Stimulated activated effector memory CD8-positive, alpha-beta T cell treated with anti-CD3 and anti-CD28 coated beads, Interleukin-12 subunit alpha, Interleukin-12 subunit beta, amount 100 ng/mL, for 72 hours (primary cell): ENCODE results near the gene TIMELESS.
"Not testable (repeated sequence)": the region's sequence is repeated elsewhere in the genome, so short reads cannot be mapped to it uniquely, and the experiment has no call there.

Source experiments
- ATAC-seq: fragments of 150-1000 bp; cut with Tn5 transposase; 2 replicates; pipeline ENCODE4 v1.10.0; 2021
- DNase-seq, 2 donors: peaks; one replicate each; pipeline ENCODE4 v3.0.0; 2021 to 2022; ENCODE audit warnings: low spot score in 2 of 2
- H3K27ac Mint-ChIP-seq: one replicate; pipeline ENCODE4 v1.8.0; 2022; ENCODE audit warnings: mild to moderate bottlenecking, mixed read lengths
- H3K36me3 Mint-ChIP-seq: one replicate; pipeline ENCODE4 v1.8.0; 2022; ENCODE audit warnings: mild to moderate bottlenecking, mixed read lengths
- H3K4me1 Mint-ChIP-seq: one replicate; pipeline ENCODE4 v1.8.0; 2022; ENCODE audit warnings: mixed read lengths
- H3K4me3 Mint-ChIP-seq: one replicate; pipeline ENCODE4 v1.8.0; 2022; ENCODE audit warnings: mild to moderate bottlenecking, mixed read lengths
- H3K9me3 Mint-ChIP-seq: one replicate; pipeline ENCODE4 v1.8.0; 2022; ENCODE audit warnings: mixed read lengths

Gene TIMELESS, protein sequence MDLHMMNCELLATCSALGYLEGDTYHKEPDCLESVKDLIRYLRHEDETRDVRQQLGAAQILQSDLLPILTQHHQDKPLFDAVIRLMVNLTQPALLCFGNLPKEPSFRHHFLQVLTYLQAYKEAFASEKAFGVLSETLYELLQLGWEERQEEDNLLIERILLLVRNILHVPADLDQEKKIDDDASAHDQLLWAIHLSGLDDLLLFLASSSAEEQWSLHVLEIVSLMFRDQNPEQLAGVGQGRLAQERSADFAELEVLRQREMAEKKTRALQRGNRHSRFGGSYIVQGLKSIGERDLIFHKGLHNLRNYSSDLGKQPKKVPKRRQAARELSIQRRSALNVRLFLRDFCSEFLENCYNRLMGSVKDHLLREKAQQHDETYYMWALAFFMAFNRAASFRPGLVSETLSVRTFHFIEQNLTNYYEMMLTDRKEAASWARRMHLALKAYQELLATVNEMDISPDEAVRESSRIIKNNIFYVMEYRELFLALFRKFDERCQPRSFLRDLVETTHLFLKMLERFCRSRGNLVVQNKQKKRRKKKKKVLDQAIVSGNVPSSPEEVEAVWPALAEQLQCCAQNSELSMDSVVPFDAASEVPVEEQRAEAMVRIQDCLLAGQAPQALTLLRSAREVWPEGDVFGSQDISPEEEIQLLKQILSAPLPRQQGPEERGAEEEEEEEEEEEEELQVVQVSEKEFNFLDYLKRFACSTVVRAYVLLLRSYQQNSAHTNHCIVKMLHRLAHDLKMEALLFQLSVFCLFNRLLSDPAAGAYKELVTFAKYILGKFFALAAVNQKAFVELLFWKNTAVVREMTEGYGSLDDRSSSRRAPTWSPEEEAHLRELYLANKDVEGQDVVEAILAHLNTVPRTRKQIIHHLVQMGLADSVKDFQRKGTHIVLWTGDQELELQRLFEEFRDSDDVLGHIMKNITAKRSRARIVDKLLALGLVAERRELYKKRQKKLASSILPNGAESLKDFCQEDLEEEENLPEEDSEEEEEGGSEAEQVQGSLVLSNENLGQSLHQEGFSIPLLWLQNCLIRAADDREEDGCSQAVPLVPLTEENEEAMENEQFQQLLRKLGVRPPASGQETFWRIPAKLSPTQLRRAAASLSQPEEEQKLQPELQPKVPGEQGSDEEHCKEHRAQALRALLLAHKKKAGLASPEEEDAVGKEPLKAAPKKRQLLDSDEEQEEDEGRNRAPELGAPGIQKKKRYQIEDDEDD

DNA sequence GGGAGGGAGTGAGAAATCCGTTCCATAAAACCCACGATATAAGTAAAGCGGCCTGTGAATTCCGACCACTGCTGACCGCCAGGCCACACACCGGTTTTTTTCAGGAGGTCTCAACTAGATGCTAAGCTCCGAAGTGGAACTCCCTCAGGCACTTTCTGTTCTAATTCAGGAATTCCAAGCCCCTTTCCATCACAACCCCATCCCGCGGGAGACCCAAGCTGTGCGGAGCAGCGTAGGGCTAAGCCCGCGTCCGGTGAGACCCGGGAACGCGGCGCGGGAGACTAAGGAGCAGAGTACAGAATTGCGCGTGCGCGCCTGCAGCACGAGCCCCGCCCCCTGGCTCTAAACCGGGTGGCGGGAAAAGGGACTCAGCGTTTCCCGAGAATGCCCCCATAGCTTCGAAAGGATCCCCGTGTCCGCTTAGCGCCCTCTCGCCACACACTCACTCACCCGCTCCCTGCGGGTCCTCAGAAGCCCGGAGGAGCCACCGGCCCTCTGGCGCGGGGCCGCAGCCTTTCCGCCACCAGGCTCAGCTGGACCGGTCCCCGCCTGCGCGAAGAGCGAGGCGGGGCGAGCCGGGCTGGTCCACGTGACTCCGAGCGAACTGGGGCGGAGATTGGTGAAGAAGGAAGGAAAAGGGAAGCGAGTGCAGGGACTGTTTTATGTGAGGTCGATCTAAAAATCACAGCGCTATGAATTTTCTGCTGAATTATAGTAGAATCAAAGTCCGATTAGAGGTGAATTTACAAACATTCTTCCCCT is at the start of gene TIMELESS:
TIMELESS (minus strand) TSS at position 567 of the 762 bp plus-strand sequence. CDS start 15,256 bp downstream, outside the sequence.
- peaks cover 11% of the 10 kb centered on the region for H3K36me3 Mint-ChIP-seq
- H3K4me1 Mint-ChIP-seq = peaks cover 34% of the 10 kb centered on the region
- peak within 1 kb of the TSS; percentile 96 for H3K27ac Mint-ChIP-seq
- H3K9me3 Mint-ChIP-seq = no peaks in the 10 kb centered on the region
- peak; percentile 84 to 95 for DNase-seq
- ATAC-seq = peak; percentile 98
- H3K4me3 Mint-ChIP-seq = peak within 1 kb of the TSS; percentile 86

DNA sequence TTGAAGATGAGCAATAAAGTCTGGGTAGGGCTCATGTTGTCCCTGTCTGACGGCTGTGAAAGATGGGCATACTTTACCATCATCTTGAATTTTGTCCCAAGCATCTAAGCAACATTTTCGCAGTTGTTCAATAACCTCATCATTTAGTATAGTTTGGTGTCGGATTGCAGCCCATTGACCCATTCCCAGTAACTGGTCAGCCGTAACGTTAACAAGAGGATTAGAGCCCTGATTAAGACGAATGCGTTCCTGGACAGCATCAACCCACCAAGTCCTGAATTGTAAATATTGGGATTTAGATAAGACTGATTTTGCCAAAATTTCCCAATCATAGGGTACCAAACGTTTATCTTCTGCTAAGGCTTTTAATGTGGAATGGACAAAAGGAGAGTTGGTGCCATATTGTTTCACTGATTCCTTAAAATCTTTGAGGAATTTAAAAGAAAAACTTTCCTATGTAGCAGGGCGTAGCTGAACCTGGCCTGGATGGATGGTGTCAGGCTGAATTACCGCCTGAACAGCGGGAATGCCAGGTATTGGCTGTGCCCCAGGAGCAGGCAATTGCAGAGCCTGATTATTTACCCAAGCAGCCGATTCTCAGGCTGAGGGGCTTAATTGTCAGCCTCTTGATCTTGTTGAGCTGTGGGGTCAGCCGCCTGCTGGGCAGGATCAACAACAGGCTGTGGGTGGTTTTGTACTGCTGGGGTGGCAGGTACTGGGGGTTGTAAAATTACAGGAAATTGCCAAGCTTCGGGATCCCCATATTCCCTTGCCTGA is 49.1 kb upstream of the TIMELESS start:
- H3K9me3 Mint-ChIP-seq, ATAC-seq, DNase-seq, H3K4me3 Mint-ChIP-seq, H3K4me1 Mint-ChIP-seq, H3K27ac Mint-ChIP-seq, H3K36me3 Mint-ChIP-seq: not testable (repeated sequence)

DNA sequence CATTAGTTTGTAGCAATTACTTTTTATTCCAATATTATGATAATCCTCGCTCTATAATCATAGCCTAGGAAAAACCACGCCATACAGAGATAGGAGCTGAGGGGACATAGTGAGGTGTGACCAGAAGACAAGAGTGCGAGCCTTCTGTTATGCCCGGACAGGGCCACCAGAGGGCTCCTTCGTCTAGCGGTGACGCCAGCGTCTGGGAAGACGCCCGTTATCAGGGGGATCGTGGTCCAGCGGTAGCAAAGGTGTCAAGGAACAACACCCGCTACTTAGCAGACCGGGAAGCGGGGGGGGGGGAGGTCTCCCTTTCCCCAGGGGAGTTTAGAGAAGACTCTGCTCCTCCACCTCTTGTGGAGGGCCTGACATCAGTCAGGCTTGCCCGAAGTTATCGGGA is 47.5 kb upstream of the TIMELESS start:
- H3K4me1 Mint-ChIP-seq, H3K36me3 Mint-ChIP-seq, H3K9me3 Mint-ChIP-seq, ATAC-seq, H3K27ac Mint-ChIP-seq: not testable (repeated sequence)
- peak; percentile 28 to 82 for DNase-seq
- peak overlapping the region; percentile 13 for H3K4me3 Mint-ChIP-seq

DNA sequence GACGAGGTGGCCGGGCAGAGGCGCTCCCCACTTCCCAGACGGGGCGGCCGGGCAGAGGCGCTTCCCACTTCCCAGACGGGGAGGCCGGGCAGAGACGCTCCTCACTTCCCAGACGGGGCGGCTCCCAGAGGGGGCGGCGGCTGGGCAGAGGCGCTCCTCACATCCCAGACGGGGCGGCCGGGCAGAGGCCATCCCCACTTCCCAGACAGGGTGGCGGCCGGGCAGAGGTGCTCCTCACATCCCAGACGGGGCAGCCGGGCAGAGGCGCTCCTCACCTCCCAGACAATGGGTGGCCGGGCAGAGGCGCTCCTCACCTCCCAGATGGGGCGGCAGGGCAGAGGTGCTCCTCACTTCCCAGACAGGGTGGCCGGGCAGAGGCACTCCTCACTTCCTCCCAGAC is 45.3 kb upstream of the TIMELESS start:
- DNase-seq, H3K27ac Mint-ChIP-seq, H3K4me3 Mint-ChIP-seq, H3K9me3 Mint-ChIP-seq, H3K36me3 Mint-ChIP-seq, H3K4me1 Mint-ChIP-seq, ATAC-seq: not testable (repeated sequence)

DNA sequence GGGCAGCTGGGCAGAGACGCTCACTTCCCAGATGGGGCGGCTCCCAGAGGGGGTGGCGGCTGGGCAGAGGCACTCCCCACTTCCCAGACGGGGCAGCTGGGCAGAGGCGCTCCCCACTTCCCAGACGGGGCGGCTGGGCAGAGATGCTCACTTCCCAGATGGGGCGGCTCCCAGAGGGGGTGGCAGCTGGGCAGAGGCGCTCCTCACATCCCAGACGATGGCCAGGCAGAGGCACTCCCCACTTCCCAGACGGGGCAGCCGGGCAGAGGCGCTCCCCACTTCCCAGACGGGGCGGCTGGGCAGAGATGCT is 44.8 kb upstream of the TIMELESS start:
- H3K27ac Mint-ChIP-seq, H3K4me3 Mint-ChIP-seq, H3K36me3 Mint-ChIP-seq, H3K4me1 Mint-ChIP-seq, ATAC-seq, H3K9me3 Mint-ChIP-seq, DNase-seq: not testable (repeated sequence)

DNA sequence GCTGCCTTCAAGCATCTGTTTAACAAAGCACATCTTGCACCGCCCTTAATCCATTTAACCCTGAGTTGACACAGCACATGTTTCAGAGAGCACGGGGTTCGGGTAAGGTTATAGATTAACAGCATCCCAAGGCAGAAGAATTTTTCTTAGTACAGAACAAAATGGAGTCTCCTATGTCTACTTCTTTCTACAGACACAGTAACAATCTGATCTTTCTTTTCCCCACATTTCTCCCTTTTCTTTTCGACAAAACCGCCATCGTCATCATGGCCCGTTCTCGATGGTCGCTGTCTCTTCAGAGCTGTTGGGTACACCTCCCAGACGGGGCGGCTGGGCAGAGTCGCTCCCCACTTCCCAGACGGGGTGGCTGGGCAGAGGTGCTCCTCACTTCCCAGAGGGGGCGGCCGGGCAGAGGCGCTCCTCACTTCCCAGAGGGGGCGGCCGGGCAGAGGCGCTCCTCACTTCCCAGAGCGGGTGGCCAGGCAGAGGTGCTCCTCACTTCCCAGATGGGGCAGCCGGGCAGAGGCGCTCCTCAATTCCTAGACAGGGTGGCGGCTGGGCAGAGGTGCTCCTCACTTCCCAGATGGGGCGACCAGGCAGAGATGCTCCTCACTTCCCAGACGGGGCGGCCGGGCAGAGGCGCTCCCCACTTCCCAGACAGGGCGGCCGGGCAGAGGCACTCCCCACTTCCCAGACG is 44.3 kb upstream of the TIMELESS start:
- not testable (repeated sequence) for DNase-seq

DNA sequence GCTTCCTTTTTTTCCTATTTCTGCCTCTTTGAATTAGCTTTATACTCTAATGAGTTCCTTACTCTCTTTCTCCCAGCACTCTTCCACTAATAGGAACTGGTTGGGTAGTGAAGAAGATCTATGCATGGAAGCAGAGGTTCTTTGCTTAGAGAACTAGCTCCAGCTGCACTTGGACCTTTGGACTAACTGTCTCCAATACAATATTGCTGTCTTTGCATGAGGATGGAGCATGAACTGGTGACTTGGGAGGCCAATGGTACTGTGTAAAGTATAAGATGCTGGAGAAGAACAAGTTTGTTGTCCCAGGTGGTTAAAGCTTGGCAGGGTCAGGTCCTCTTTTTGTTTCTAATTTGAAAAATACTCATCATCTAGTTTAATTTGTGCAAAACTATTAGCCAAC is 41.1 kb upstream of the TIMELESS start:
- no peak for DNase-seq
- Mint-ChIP-seq H3K9me3 (peaks cover 2% of the 10 kb centered on the region), H3K36me3 (no peaks in the 10 kb centered on the region), H3K4me1 (peaks cover 17% of the 10 kb centered on the region), H3K27ac (no peak overlapping the region), H3K4me3 (no peak overlapping the region)
- no peak for ATAC-seq

More for the DNA sequence above, 44.3 kb upstream of the TIMELESS start:
- H3K36me3 Mint-ChIP-seq, H3K9me3 Mint-ChIP-seq, H3K4me3 Mint-ChIP-seq, ATAC-seq, H3K4me1 Mint-ChIP-seq, H3K27ac Mint-ChIP-seq: not testable (repeated sequence)

DNA sequence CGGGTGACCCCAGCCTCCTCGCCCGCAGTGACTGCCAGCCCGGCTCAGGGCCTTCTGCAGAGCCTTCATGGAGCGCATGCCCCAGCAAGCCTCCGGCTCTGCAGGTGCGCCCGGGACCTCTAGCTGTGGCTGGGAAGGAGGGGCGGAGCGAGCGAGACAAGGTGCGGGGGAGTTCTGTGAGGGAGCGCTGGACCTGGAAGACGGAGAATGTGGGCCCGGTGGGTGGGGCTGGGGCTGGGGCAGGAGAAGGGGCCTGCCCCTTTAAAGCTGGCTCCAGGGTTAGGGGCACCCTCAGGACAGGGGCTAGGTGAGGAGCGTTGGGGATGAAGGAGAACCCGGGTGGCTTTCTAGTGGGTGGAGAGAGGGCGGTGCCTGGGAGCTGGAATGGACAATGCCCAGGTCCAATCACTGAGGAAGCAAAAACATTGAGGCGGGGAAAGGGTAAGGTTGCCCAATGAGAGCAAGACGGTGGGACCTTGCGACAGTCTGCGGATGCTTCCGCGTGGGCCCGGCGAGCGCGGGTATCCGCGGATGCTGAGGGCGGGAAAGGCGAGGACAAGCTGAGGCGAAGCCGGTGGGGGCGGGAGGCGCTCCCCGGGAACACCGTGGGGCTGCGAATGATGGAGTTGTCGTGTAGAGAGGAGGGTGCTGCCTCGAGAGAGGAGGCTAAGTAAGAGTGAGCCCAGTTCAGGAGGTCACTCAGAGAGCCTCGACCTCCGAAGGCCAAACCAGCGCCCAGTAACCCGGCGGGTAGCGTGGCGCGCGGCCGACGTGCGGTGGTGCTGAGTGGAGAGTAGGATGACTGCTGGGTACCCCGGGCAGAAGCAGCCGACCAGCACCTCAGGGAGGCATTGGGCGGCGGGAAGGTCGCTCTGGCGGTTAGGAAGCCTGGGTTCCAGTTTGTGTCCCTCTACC is 39.1 kb upstream of the TIMELESS start, which contains the start of gene GLS2:
GLS2 (minus strand) TSS at position 121 of the 915 bp plus-strand sequence; CDS start at position 78, 43 bp downstream.
- H3K4me3 Mint-ChIP-seq = peak within 1 kb of the TSS; percentile 84
- peak within 1 kb of the TSS; percentile 80 for H3K27ac Mint-ChIP-seq
- H3K4me1 Mint-ChIP-seq = peaks cover 17% of the 10 kb centered on the region
- ATAC-seq (peak; percentile 97), DNase-seq (peak; percentile 51 to 81)
- peaks cover 2% of the 10 kb centered on the region for H3K9me3 Mint-ChIP-seq
- no peaks in the 10 kb centered on the region for H3K36me3 Mint-ChIP-seq

DNA sequence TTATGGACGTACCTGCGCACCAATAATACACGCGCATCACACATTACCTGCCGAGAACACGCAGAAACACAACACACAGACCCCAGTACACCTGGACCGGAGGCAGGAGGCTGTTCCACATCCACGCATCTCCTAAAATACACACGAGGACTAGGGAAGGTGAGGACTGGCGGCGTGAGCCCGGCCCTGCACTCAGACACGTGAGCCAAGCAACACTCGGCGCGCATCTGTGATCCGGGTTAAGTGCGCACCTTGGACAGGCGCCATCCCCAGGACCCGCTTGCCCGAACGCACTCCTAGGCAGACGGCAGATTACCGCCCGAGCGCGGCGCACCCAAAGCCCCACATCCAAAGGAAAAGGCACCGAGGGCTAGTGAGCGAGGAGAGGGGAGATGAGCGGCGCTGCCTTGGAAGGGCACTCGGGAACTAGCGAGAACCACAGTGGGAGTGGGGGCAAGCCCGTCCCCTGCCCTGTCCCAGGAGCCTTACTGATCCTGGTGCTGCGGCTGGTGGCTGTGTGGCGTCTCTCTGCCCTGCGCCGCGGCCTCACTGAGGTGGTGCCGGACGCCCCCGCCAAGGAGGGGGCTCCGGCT is 38.3 kb upstream of the TIMELESS start:
- Mint-ChIP-seq H3K4me3 (peak overlapping the region; percentile 84), H3K4me1 (peaks cover 17% of the 10 kb centered on the region), H3K9me3 (peaks cover 2% of the 10 kb centered on the region), H3K36me3 (no peaks in the 10 kb centered on the region), H3K27ac (peak overlapping the region; percentile 80)
- DNase-seq (no peak), ATAC-seq (peak; percentile 58)

DNA sequence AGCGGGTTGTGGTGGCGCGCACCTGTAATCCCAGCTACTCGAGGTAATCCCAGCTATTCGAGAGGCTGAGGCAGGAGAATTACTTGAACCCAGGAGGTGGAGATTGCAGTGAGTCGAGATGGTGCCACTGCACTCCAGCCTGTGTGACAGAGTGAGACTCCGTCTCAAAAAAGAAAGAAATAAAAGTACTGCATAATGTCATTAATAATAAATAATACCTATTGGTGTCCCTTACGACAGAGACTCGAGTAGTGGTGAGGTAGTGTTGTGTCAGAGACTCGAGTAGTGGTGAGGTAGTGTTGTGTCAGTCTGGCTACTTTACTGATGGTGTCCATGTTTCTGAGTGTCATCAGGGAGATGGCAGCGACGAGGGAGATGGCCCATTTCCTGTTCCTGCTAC is 37.5 kb upstream of the TIMELESS start:
- Mint-ChIP-seq H3K9me3 (peaks cover 2% of the 10 kb centered on the region), H3K36me3 (no peaks in the 10 kb centered on the region), H3K4me1 (peaks cover 17% of the 10 kb centered on the region), H3K4me3 (peak overlapping the region; percentile 84), H3K27ac (no peak overlapping the region)
- DNase-seq (no peak), ATAC-seq (no peak)

DNA sequence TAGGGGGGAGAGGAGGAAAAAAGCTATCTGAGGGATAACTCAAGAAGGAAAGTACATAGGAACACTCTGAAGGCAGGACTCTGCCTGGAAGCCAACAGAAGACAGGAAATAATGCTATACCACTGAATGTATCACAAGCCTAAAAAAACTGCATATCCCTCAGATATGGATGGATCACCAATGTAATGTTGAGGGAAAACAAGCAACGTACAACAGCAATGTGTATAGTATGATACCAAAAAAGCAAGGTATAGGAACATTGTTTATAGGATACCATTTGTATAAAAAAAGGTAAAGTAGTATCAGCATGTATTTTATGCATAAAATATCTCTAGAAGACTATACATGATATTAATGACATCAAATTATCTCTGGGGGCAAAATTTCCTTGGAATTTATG is 35.3 kb upstream of the TIMELESS start:
- no peak for ATAC-seq
- Mint-ChIP-seq H3K4me1 (peaks cover 25% of the 10 kb centered on the region), H3K9me3 (peaks cover 2% of the 10 kb centered on the region), H3K36me3 (no peaks in the 10 kb centered on the region), H3K27ac (no peak overlapping the region), H3K4me3 (no peak overlapping the region)
- DNase-seq = no peak

DNA sequence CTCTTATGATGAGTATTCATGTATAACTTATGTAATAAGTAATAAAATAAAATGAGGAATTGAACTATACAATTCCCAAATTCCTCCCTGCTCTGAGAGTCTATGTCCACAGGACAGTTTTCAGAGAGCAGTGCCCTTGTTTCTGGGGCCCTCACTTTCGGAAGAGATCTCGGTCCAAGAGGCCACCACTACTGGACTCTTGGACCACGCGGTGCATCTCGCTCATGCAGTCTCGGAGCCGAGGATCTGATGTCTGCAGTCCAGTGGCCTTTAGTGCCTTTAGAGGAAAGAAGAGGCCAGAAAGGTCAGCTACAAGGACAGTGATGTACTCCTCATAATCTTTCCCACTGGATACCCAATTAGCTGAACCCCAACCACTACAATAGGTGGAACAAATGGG is 30.4 kb upstream of the TIMELESS start:
- Mint-ChIP-seq H3K36me3 (no peaks in the 10 kb centered on the region), H3K4me3 (no peak overlapping the region), H3K27ac (no peak overlapping the region), H3K4me1 (peaks cover 16% of the 10 kb centered on the region), H3K9me3 (no peaks in the 10 kb centered on the region)
- DNase-seq = no peak
- ATAC-seq = no peak
